Activated CD4-positive, alpha-beta memory T cell treated with anti-CD3 and anti-CD28 coated beads for 36 hours (primary cell): ENCODE results near the gene TMEM219. TPM values are rescaled to one million over a fixed set of nuclear protein-coding genes. Genes with fewer than 3 reads are reported as not detected.

Source experiments
- CTCF ChIA-PET: fragments of 350-600 bp; sonication (Branson Sonifier 250); formaldehyde crosslinking; loops from one replicate; lab custom pipeline; 2021; ENCODE audit warnings: antibody characterized with exemption, inconsistent platforms; lab: Charles Lee
- POLR2A ChIA-PET: fragments of 350-600 bp; sonication (Branson Sonifier 250); formaldehyde crosslinking; loops from one replicate; lab custom pipeline; 2021; ENCODE audit warnings: antibody characterized with exemption; lab: Charles Lee
- DNase-seq: peaks from one replicate; pipeline ENCODE4 v3.0.0-alpha.2; 2020
- H3K27ac Mint-ChIP-seq: one replicate; pipeline ENCODE4 v1.8.0; 2021; ENCODE audit warnings: mixed read lengths
- H3K27me3 Mint-ChIP-seq: one replicate; pipeline ENCODE4 v1.8.0; 2021; ENCODE audit warnings: mixed read lengths
- H3K36me3 Mint-ChIP-seq: one replicate; pipeline ENCODE4 v1.8.0; 2021; ENCODE audit warnings: mixed read lengths
- H3K4me1 Mint-ChIP-seq: one replicate; pipeline ENCODE4 v1.8.0; 2021; ENCODE audit warnings: low read depth, mixed read lengths
- H3K4me3 Mint-ChIP-seq: one replicate; pipeline ENCODE4 v1.8.0; 2021; ENCODE audit warnings: mild to moderate bottlenecking, mixed read lengths
- H3K9me3 Mint-ChIP-seq: one replicate; pipeline ENCODE4 v1.8.0; 2021; ENCODE audit warnings: mixed read lengths
- intact Hi-C: fragments of 100-400 bp; cut with micrococcal nuclease; formaldehyde crosslinking; loops from one replicate; pipeline ENCODE4 v1.15.1; 2023
- total RNA-seq, 2 experiments: library from RNA; stranded (reverse); gene quantifications; one replicate each; pipeline ENCODE4 v1.2.3, GENCODE V29; 2021

The TMEM219 gene
- total RNA-seq, 2 experiments from 2014 or later: 57.1 to 64.8 TPM

DNA sequence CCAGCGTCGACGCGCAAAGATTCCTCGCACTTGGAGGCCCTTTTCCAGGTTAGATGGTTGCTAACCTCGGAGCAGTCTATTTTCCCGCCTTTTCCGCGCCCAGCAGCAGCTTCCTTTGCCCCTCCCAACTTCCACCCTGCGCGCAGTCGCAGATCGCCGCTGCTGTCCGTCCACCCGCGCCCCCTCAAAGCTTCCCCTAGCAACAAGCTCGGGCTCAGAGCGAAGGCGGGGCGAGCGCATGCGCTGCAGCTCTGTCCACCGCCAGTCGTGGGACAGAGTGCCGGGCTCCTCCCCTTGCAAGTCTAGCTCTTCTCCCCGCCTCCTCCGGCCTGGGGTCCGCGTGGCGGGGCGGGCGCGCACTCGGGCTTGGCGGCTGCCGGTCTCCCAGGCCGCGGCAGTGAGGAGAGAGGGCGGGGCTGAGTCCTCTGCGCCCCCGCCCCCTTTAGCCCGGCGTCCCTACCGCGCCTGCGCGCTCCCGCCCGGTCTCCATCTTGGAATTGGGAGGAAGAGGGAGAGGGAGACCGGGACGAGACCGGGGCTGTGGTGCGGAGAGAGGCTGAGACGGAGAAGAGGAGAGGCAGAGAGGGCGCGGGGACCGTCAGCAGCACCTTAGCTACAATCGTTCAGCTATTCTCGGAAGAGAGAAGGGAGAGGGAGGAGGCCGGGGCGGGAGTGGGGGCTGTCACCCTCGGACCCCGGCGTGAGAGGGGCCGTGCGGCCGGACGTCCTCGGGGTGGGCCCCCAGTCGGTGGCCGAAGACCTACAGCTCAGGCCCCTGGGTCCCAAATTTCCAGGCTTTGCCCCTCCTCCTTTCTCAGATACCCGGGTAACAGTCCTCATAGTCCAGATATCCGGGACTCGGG, 11.7 kb downstream of the TMEM219 start, which contains the start of gene TAOK2:
Gene TAOK2, plus strand, starts transcription at position 485 of the 863 bp plus-strand sequence. CDS start 3,905 bp downstream, outside the sequence.
- ChIA-PET POLR2A (interaction anchor here (0.6 to 2.3 kb wide), 10 partner anchors 9 to 112 kb away, joined by 3 to 25 read pairs (median 4); partner anchors contain the start of genes HIRIP3, INO80E, KCTD13 and TMEM219), CTCF (interaction anchor here (0.6 to 2.3 kb wide), 10 partner anchors 12 to 436 kb away, joined by 3 to 13 read pairs (median 4); partner anchors contain the start of genes PAGR1 and TMEM219)
- H3K36me3 Mint-ChIP-seq: peaks cover 24% of the 10 kb centered on the region
- H3K27me3 Mint-ChIP-seq: no peaks in the 10 kb centered on the region
- peak within 1 kb of the TSS; percentile 89 for H3K4me3 Mint-ChIP-seq
- H3K9me3 Mint-ChIP-seq: peaks cover 6% of the 10 kb centered on the region
- peak within 1 kb of the TSS; percentile 86 for H3K27ac Mint-ChIP-seq
- H3K4me1 Mint-ChIP-seq: peaks cover 34% of the 10 kb centered on the region
- DNase-seq: peak; percentile 98
- intact Hi-C loops: loop anchor here (1.0 to 2.0 kb wide), 4 partner anchors 11 to 164 kb away; partner anchors contain the start of genes INO80E, KCTD13 and TMEM219

DNA sequence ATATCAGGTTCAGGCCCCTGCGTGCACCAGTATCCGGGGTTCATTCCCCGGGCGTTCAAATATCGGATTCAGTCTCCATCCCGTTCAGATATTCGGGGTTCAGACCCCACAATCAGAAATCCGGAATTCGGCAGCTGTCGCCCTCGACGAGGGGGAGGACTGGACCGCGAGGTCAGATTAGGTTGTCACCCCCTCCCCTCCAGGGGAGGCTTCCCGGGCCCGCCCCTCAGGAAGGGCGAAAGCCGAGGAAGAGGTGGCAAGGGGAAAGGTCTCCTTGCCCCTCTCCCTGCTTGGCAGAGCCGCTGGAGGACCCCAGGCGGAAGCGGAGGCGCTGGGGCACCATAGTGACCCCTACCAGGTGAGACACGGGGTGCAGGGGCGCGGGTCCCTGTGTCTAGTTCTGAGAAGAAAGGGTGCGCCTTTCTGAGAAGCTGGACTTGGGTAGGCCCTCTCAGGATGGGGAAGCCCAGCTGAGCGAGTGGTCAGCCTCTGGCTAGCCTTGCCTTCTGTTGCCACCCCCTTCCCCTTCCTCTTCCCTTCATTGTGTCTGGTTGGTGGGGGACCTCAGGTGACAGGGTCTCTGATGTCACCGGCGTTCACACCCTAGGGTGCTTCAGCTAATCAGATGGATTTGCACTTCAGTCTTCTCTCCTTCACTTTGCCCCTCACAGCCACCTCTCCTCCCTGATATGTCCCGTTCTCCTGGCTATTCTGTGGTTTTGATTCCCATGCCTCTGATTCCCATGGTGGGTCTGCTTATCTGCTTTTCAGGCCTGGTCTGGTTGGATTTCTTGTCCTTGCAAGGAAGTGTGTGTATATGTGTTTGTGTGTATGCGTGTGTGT, 12.6 kb downstream of the TMEM219 start:
- DNase-seq: peak; percentile 43
- POLR2A ChIA-PET: interaction anchor here (0.6 to 2.3 kb wide), 6 partner anchors 13 to 148 kb away, joined by 3 to 25 read pairs (median 10); partner anchors contain the start of genes ALDOA, HIRIP3, INO80E and KCTD13
- CTCF ChIA-PET: interaction anchor here (1.0 to 1.7 kb wide), 4 partner anchors 57 to 282 kb away, joined by 3 to 6 read pairs (median 3); partner anchors contain the start of gene TLCD3B
- Mint-ChIP-seq H3K9me3 (peaks cover 6% of the 10 kb centered on the region), H3K36me3 (peaks cover 24% of the 10 kb centered on the region), H3K27me3 (no peaks in the 10 kb centered on the region), H3K27ac (peak overlapping the region; percentile 86), H3K4me3 (peak overlapping the region; percentile 89), H3K4me1 (peaks cover 34% of the 10 kb centered on the region)
- intact Hi-C loops: no loop called here

DNA sequence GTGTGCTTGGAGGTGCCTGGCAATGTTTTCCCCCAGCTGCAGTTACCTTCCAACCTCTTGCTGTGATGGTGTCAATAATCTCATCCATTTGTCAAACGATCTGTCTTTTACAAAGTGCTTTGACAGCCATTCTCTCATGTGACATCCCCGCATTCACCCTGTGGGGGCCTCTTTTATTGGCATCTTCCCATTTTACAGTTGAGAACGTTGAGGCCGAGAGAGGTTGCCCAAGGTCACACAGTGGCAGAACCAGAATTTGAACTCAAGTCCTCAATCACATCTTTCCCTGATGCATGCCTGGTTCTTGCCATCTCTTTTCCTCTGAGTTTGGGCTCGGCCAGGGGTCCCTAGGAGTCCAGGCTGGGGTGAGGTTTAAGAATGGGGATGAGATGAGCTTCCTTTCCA, 13.3 kb downstream of the TMEM219 start:
- CTCF ChIA-PET: interaction anchor here (1.1 to 2.0 kb wide), 5 partner anchors 14 to 283 kb away, joined by 3 to 6 read pairs (median 4); partner anchors contain the start of genes TLCD3B and TMEM219
- intact Hi-C loops: no loop called here
- peak overlapping the region; percentile 89 for H3K4me3 Mint-ChIP-seq

DNA sequence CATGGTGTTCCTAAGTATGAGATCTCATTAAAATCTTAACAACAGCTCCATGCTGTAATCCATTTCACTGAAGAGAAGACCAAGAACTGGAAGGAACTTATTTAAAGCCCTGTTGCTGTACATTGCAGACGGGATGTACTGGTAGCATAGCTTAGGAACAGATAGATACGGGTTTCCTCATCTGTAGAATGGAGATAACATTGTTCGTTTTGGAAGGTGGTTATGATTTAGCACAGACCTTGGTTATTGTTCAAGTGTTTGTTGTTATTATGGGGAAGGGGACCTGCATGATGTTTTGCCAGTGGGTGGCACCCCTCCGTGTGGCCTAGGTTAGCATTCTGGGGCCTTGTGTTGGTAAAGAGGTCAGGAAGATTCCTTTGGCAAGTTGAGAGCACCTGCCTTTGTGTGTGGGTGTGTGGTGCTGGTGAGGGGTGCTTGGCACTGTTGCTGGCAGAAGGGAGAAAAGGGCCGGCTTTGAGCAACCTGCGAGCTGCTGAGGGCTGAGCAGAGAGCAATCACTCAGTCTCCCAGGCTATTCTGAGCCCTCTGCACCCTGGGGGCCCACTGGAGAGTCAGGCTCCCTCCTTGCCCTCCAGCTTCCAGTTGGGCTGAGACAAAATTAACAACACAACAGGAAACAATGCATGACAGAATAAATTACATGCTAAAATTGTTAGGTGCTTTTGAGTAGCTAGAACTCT, 14.1 kb downstream of the TMEM219 start:
- Mint-ChIP-seq H3K36me3 (peaks cover 30% of the 10 kb centered on the region), H3K27me3 (no peaks in the 10 kb centered on the region), H3K27ac (peak overlapping the region; percentile 59), H3K4me3 (peak overlapping the region; percentile 89), H3K9me3 (peaks cover 6% of the 10 kb centered on the region), H3K4me1 (peaks cover 34% of the 10 kb centered on the region)
- intact Hi-C loops: no loop called here
- ChIA-PET POLR2A (interaction anchor here (0.8 to 2.3 kb wide), 3 partner anchors 49 to 158 kb away, joined by 3 to 8 read pairs (median 6); partner anchors contain the start of genes ALDOA and KCTD13), CTCF (interaction anchor here (0.6 to 2.0 kb wide), 7 partner anchors 11 to 275 kb away, joined by 3 to 6 read pairs (median 3); partner anchors contain the start of genes MVP, TLCD3B and TMEM219)
- DNase-seq: no peak

More for the DNA sequence above, 13.3 kb downstream of the TMEM219 start:
- H3K36me3 Mint-ChIP-seq: peaks cover 26% of the 10 kb centered on the region
- no peak for DNase-seq
- POLR2A ChIA-PET: interaction anchor here (0.8 to 2.3 kb wide), 3 partner anchors 49 to 148 kb away, joined by 5 to 8 read pairs (median 6); partner anchors contain the start of genes ALDOA and KCTD13
- peak overlapping the region; percentile 86 for H3K27ac Mint-ChIP-seq
- peaks cover 34% of the 10 kb centered on the region for H3K4me1 Mint-ChIP-seq
- H3K9me3 Mint-ChIP-seq: peaks cover 6% of the 10 kb centered on the region
- H3K27me3 Mint-ChIP-seq: no peaks in the 10 kb centered on the region

DNA sequence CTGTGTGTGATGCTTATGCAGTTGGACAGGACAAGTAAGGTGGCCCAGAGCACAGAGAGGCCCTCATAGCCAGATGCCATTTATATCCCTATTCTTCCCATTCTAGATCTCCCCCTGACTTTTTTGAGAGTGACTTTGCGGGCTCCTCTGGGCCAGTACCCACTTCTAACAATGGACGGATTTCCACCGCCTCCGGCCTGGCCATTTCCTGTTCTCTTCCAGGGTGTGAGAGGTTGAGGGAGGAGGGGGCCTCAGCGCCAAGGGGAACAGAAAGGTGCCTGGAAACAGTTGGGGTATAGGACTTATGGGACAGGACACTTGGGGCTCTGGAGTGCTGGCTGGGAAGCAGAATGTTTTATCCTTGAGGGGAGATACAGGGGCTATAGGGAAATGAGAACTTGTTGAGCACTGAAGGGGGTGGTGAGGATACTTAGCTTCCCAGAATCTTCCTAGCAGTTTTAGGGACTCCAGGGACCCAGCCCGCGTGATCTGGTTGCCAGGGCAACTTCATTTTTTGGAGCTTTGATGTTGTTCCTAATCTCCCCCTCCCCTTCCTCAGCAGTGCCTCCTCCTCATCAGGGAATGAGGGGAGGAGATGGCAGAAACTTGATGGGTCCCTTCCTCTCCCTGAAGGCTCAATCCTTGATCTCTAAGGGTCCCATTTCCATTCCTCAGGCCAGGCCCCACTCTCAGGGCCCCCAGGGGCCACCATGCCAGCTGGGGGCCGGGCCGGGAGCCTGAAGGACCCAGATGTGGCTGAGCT, 15.4 kb downstream of the TMEM219 start:
- POLR2A ChIA-PET: no interaction called here
- Mint-ChIP-seq H3K9me3 (peaks cover 6% of the 10 kb centered on the region), H3K4me3 (no peak overlapping the region), H3K27me3 (no peaks in the 10 kb centered on the region), H3K27ac (no peak overlapping the region), H3K36me3 (peaks cover 30% of the 10 kb centered on the region), H3K4me1 (peaks cover 34% of the 10 kb centered on the region)
- DNase-seq: no peak
- intact Hi-C loops: no loop called here
- CTCF ChIA-PET: interaction anchor here (1.5 to 2.0 kb wide), 3 partner anchors 16 to 277 kb away, joined by 3 to 5 read pairs (median 5); partner anchors contain the start of genes MVP and TMEM219

DNA sequence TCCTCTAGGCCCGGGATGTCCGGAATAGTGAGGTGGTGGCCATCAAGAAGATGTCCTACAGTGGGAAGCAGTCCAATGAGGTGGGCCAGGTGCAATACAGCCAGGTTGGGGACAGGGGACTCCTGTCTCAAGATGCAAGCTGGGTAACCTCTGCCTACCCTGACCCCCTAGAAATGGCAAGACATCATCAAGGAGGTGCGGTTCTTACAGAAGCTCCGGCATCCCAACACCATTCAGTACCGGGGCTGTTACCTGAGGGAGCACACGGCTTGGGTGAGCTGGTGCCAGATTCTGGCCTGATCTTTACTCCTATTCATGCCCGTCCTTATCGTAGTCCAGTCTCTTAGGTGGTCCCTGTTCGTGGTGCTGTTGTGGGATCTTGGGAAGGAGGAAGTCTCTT, 16.2 kb downstream of the TMEM219 start:
- H3K4me3 Mint-ChIP-seq: no peak overlapping the region
- no peaks in the 10 kb centered on the region for H3K27me3 Mint-ChIP-seq
- H3K27ac Mint-ChIP-seq: no peak overlapping the region
- DNase-seq: no peak
- H3K4me1 Mint-ChIP-seq: peaks cover 31% of the 10 kb centered on the region
- peaks cover 3% of the 10 kb centered on the region for H3K9me3 Mint-ChIP-seq
- H3K36me3 Mint-ChIP-seq: peaks cover 32% of the 10 kb centered on the region
- ChIA-PET POLR2A (no interaction called here), CTCF (interaction anchor here (2.0 kb wide), 1 partner anchor 277 kb away, joined by 5 read pairs; no protein-coding TSS in a partner anchor)
- intact Hi-C loops: no loop called here

DNA sequence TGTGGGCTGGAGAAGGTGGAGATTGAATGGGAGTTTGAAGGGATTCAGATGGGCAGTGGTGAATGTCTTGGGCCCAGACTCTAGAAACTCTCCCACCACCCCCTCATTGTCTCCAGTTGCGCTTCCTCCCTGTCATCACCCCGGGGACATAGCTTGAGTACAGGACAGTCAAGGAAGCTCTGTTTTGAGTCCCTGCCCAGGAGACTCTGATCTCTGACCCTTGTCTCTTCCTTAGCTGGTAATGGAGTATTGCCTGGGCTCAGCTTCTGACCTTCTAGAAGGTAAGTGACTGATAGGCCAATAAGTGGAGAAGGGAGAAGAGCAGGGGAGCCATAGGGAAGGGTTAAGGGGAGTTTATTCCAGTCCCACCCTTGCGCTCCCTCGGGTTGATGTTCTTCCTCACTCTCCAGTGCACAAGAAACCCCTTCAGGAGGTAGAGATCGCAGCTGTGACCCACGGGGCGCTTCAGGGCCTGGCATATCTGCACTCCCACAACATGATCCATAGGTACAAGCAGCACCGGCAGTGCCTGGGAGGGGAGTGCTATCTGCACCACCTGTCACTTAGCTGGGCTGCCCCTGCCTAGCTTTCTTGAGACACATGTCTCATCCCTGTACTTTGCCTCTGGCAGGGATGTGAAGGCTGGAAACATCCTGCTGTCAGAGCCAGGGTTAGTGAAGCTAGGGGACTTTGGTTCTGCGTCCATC, 16.8 kb downstream of the TMEM219 start:
- no peak for DNase-seq
- Mint-ChIP-seq H3K4me3 (no peak overlapping the region), H3K9me3 (no peaks in the 10 kb centered on the region), H3K27ac (no peak overlapping the region), H3K36me3 (peaks cover 34% of the 10 kb centered on the region), H3K4me1 (peaks cover 27% of the 10 kb centered on the region), H3K27me3 (no peaks in the 10 kb centered on the region)
- intact Hi-C loops: no loop called here
- CTCF ChIA-PET: interaction anchor here (2.0 kb wide), 1 partner anchor 278 kb away, joined by 5 read pairs; no protein-coding TSS in a partner anchor
- POLR2A ChIA-PET: no interaction called here

DNA sequence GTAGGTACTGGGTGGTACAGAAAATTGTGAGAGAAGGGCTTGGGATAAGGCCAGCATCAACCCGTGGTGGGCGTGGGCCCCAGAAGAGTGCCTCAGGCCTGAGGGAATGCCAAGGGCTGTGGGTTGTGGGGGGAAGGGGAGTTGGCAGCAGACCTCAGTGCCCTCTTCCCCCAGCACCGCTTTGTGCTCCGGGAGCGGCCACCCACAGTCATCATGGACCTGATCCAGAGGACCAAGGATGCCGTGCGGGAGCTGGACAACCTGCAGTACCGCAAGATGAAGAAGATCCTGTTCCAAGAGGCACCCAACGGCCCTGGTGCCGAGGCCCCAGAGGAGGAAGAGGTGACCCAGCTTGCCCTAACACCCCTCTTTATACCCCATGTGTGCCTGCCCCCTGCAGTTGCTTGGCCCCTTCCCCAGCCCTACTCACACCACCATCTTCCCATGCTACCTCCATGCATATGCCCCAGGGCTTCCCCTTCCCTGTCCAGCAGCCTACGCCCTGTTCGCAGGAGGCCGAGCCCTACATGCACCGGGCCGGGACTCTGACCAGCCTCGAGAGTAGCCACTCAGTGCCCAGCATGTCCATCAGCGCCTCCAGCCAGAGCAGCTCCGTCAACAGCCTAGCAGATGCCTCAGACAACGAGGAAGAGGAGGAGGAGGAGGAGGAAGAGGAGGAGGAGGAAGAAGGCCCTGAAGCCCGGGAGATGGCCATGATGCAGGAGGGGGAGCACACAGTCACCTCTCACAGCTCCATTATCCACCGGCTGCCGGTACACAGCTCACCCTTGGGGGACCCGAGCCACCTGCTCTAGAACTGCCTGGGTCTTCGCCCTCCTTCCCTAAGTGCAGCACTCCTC, 20.9 kb downstream of the TMEM219 start:
- Mint-ChIP-seq H3K4me1 (no peaks in the 10 kb centered on the region), H3K4me3 (no peak overlapping the region), H3K36me3 (peaks cover 61% of the 10 kb centered on the region), H3K9me3 (no peaks in the 10 kb centered on the region), H3K27ac (no peak overlapping the region), H3K27me3 (no peaks in the 10 kb centered on the region)
- ChIA-PET CTCF (no interaction called here), POLR2A (interaction anchor here (1.2 to 1.7 kb wide), 2 partner anchors 9 to 11 kb away, joined by 3 to 5 read pairs; partner anchors contain the start of gene TAOK2)
- intact Hi-C loops: no loop called here
- no peak for DNase-seq

DNA sequence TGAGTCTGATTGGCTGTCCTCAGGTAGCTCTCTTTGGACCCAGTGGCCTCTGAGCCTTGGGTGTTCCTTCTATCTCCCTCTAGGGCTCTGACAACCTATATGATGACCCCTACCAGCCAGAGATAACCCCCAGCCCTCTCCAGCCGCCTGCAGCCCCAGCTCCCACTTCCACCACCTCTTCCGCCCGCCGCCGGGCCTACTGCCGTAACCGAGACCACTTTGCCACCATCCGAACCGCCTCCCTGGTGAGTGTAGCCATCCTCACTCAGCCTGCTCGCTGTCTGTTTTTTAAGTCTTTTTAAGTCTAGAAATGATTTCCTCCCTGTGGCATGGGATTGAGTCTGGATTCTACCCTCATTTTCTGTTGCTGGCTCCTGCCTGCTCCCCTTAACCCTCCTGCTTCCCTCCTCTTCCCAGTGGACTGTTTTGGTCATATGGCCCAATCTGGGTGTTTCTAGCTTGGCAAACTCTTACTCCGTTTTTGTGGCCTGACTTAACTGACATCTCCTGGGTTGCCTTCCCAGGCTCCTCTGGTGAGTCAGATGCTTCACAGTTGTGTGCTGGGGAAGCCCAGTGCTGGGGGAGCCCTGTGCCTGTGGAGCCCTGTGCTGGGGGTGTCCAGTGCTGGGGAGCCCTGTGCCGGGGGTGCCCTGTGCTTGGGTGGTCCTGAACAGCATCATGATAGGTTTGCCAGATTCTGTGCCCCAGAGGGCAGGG, 21.7 kb downstream of the TMEM219 start:
- H3K9me3 Mint-ChIP-seq: no peaks in the 10 kb centered on the region
- H3K27ac Mint-ChIP-seq: no peak overlapping the region
- H3K4me1 Mint-ChIP-seq: no peaks in the 10 kb centered on the region
- H3K36me3 Mint-ChIP-seq: peaks cover 58% of the 10 kb centered on the region
- H3K27me3 Mint-ChIP-seq: no peaks in the 10 kb centered on the region
- ChIA-PET POLR2A (interaction anchor here (1.2 to 1.7 kb wide), 2 partner anchors 10 kb away, joined by 3 to 5 read pairs; partner anchors contain the start of gene TAOK2), CTCF (no interaction called here)
- no peak for DNase-seq
- intact Hi-C loops: no loop called here
- H3K4me3 Mint-ChIP-seq: no peak overlapping the region
